ENCODE results near the gene ZNF574.

ZNF574 gene

GRCh38 chr19:42129399-42130253, 53.7 kb downstream of the ZNF574 start:
- no peak for DNase-seq

GRCh38 chr19:42130254-42130573, 54.2 kb downstream of the ZNF574 start:
- DNase-seq = no peak

Data from NCI-H1105 (cell line).